RKO (cell line): ENCODE data around the gene FKBP9.
A peak's percentile ranks its signal among the peaks of the same experiment; 100 is the strongest.
"Not testable (repeated sequence)": the region's sequence is repeated elsewhere in the genome, so short reads cannot be mapped to it uniquely, and the experiment has no call there.

Source experiments
- DNase-seq: peaks from one replicate; pipeline ENCODE4 v3.0.0-alpha.2; 2016; ENCODE audit warnings: low spot score

The FKBP9 gene, protein sequence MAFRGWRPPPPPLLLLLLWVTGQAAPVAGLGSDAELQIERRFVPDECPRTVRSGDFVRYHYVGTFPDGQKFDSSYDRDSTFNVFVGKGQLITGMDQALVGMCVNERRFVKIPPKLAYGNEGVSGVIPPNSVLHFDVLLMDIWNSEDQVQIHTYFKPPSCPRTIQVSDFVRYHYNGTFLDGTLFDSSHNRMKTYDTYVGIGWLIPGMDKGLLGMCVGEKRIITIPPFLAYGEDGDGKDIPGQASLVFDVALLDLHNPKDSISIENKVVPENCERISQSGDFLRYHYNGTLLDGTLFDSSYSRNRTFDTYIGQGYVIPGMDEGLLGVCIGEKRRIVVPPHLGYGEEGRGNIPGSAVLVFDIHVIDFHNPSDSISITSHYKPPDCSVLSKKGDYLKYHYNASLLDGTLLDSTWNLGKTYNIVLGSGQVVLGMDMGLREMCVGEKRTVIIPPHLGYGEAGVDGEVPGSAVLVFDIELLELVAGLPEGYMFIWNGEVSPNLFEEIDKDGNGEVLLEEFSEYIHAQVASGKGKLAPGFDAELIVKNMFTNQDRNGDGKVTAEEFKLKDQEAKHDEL

DNA sequence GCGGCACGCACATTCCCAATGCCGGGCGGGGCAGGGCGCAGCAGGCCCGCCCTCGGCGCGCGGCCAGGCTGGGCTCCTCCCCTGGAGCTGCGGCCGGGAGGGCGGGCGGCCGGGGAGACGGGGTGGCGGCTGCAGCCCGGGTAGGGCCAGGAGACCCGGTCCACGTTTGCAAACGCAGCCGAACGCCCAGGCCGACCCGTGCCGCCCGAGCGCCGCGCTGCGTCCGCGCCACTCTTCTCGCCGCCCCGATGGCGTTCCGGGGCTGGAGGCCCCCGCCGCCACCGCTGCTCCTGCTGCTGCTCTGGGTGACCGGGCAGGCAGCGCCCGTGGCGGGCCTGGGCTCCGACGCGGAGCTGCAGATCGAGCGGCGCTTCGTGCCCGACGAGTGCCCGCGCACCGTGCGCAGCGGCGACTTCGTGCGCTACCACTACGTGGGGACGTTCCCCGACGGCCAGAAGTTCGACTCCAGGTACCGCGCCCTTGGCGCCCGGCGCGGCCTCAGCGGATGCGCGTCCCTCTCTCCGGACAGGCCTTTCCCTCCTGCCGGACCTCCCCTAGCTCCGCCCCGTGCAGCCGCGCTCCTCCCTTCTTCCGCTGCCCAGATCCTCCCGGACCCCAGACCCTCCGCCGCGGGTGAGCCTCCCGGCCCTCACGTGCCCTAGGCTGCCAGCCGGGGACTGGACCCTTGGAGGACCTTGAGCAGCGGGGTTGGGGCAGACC lies at the start of gene FKBP9:
Gene FKBP9, plus strand, starts transcription at position 115 of the 720 bp plus-strand sequence. Its CDS starts 134 bp downstream, at position 249.
- DNase-seq: peak; percentile 83

DNA sequence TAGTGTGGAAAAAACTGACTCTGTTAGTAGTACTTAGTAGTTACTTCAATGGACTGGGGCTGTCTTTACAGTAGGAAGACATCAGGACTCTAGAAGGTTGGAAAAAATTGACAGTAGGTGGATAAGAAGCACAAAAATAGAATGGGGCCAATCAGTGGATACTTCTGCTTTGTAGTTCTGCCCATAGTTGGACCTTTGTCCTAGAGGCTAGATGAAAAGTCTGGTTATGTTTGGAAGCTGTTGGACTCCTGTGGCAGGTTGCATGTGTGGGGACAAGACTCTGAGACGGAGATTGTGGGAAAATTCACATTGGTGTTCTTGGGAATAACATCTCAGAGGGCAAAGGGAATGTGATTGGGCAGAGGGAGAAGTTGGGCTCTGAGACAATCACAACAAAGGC lies 47.0 kb upstream of the FKBP9 start:
- DNase-seq: no peak

DNA sequence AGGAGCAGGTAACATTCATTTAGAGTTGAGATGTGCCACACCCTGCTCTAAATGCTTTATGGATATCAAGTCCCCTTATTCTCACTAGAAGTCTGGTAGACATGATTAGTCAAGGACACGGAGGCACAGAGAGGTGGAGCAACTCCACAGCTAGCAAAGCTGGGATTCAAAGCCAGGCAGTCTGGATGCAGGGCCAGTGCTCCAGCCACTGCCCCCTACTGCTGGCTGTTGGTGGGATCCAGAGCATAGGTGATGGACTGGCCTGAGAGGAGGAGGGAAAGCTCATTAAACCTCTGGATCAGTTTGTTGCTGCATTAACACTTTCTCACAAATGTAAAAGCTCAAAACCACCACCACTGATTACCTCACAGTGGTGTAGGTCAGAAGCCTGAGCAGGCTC lies 43.1 kb upstream of the FKBP9 start:
- no peak for DNase-seq

DNA sequence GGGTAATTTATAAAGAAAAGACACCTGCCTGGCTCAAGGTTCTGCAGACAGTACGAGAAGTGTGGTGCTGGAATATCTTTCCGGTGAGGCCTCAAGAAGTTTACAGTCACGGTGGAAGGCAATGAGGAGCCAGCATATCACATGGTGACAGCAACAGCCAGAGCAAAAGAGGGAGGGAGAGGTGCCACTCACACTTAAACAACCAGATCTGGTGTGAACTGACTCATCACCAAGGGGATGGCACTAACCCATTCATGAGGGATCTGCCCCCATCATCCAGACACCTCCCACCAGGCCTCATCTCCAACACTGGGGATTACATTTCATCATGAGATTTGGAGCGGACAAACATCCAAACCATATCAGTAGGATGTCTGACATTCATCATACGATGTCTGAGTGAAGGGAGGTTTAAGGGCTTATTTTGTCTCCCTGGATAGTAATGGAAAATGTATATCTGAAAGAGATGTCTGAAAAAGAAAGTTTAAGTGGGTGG lies 42.2 kb upstream of the FKBP9 start:
- no peak for DNase-seq

DNA sequence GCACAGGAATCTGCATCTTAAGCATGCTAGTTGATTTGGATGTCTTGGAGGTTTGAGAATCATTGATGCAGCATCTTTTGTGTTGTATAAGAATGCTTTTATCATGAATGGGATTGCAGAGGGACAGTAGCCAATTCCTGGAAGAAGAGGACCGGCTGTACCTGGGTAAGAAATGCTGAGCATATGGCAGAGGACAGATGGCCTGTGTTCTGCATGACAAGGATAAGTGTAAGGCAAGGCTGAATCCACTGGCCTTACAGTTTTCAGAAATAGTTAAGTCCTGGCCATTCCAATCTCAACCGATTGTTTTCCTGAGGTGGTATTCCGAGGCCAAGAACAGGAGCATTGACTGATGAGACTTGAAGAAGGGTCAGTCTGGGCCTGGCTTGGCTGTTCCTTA lies 41.2 kb upstream of the FKBP9 start:
- no peak for DNase-seq

DNA sequence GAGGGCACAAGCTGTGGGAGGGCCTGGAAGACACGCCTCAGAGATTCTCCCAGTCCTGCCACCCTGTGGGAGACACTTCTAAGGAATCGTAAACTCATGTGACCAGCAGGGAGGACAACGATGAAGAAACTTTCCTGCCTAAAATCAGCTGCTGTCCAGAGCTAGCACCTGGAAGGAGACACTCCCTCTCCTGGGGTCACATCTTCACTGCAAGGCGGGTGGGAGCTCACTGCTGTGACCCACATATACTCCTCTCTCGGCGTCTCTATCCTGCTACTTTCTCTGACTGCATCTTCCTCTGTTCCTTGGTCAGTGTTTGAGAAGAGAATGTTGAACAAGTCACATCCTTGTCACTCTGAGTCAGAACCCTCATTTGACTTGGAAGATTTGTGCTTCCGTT lies 40.2 kb upstream of the FKBP9 start:
- DNase-seq: not testable (repeated sequence)

DNA sequence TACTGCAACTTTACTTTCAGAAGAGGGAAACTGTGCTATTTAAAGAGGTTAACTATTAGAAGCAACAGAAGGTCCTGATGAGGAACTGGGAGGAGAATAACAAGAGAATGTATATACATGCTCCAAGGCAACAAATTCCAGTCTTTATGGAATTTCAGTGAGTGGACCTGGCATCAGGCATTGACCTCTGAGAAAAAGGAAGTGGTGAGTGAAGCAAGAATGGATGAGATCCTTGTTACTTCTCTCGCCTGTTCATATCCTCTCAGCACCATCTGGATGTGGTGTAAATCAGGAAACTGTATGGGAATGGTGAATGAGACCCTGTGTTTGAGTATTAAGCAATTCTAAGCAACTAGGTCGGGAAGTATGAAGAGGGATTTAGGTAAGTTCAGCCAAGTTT lies 35.3 kb upstream of the FKBP9 start:
- no peak for DNase-seq

DNA sequence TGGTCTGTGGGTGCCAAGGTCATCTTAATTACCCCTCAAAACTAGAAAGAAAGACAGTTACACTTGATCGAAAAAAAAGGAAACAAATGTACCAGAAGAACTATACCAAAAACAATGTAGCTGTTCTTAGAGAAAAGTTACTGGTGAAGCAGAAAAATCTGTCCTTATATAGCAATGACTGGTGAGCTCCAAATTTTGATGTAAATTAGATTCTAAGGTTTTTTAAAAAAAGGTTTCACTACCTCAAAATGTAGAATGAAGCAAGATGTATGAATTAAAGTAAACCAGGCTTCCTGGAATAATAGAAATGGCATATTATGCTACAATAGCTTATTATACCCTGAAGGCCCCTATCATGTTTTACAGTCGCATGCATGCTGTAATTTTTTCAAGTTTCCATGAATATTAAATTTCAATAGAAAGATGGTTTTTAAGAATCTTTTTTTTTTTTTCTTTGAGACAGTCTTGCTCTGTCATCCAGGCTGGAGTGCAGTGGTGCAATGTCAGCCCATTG lies 28.4 kb upstream of the FKBP9 start:
- no peak for DNase-seq

DNA sequence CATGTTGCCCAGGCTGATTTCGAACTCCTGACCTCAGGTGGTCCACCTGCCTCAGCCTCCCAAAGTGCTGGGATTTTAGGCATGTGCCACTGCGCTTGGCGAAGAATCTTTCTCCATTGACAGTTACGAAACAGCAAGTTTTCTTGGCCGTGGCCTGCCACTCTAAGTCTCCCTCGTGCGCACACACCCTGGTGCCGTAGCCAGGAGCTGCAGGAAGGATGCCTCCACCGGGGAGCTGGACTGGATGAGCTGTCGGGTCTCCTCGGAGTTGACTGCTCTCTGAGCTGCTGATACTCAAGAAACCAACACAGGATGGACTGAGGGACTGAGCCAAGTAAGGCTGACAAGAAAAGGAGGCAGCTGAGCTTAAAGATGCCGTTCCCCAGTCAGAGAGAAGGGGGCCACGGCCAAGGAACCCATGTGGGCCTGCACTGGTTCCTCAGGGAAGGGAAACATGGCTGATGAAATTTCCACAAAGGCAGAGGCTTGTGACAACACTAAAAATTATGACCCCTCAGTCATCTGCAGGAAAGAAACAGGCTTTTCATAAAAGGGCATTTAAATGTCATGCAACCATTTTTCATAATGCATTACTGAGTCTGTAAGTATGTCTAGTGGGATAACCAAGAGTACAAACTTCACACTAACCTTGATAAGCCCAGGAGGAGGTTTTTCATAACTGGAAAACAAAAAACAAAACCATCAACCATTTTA lies 27.7 kb upstream of the FKBP9 start:
- DNase-seq: no peak

DNA sequence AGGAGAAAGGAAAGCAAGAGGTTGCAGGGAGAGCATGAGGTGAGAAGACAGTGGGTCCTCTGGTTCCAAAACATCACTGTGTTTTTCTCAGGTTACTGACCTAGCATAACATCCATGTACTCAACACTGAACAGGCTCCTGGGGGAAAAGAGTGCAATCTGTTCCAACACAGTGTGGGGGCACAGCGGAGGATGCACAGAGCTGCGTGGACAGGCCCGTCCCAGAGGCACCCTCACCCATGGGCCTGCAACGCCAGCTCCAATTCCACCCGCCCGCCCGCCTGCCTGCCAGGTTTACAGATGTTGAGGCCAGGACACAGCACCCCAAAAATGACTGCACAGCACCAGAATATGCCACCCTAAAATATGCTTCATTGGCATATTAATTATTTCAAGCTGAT lies 26.9 kb upstream of the FKBP9 start:
- no peak for DNase-seq

DNA sequence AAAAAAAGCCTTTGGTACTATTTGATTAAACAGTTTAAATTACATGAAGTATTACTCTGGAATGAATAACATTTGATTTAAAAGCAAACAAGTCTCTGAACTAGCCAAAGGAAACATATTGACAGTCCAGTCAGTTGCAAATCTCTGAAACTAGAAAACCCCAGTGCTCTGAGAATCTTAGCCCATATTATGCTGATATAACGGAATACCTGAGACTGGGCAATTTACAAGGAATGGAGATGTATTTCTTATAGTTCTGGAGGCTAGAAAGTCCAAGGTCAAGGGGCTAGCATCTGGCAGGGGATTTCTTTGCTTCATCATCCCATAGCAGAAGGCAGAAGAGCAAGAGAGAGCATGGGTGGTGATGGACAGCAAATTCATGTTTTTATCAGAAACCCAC lies 21.7 kb upstream of the FKBP9 start:
- no peak for DNase-seq

DNA sequence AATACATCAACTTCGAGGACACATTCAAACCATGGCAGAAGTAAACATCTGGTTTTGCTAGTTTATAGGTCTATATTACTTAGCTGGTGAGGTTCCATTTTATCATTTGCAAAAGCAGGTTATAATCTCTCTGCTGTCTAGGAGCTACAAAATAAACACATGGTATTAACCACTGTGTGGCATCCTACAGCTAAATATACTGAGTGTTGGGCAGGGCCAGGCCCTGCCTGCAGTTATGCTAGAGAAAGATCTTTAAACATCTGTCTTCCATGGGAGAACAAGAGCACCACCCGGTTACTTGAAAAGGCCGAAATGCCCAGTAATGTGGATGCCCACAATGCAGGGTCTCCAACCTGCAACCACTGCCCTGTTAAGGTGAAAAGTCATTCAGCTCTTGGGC lies 20.6 kb upstream of the FKBP9 start:
- DNase-seq: no peak

DNA sequence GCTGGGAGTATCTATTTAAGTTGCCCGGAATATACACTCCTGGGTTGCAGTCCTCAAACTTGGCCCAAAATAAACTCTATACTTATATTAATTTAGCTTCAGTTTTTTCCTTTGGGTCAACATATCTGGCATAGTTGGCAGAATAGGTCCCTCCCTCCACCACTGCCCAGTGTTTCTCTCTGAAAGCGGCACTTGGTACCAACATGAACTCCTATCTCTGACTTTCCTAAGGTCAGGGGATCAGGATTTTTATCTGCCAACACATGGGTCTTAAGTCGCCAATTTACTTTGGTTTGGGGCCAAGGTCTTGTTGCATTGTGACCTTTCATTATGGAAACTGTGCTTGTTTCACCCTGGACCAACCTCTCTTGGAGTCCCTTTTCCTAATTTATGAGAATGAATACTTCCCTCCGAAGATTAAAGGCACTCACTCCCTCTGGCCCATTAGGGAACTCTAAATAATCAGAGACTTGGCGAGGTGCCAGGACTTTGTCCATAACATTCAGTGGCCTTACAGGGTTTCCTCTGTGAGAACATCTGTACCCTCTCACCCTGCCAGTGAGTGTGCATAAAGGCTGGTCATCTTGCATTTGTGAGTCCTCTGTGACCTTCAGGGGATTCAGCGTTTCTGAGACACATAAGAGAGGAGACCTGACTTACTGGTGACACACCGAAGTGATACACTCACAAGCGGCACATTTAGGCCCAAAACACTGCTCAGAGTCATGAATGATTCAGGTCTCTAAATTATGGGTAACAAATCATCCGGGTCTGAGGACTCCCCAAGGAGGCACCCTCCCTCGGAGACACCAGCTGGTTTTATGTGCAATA lies 19.7 kb upstream of the FKBP9 start:
- DNase-seq: peak; percentile 96

DNA sequence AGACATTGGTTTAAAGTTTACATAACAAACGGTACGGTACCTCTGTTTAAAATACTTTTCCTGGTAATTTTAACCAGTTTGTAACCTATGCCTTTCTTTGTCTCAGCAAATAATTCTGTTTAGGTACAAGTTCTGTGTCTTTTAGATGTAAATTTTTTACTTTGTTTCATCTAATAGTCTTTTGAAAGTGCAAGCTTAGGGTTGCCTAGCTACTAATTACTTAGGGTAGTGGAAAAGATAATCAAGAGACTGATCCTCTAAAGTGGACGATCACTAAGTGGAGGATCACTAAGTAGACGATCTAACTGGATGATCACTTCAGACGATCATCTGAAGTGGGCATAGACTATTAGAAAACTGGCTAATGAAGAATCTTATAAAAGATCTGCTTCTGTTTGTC lies 16.1 kb upstream of the FKBP9 start:
- no peak for DNase-seq

DNA sequence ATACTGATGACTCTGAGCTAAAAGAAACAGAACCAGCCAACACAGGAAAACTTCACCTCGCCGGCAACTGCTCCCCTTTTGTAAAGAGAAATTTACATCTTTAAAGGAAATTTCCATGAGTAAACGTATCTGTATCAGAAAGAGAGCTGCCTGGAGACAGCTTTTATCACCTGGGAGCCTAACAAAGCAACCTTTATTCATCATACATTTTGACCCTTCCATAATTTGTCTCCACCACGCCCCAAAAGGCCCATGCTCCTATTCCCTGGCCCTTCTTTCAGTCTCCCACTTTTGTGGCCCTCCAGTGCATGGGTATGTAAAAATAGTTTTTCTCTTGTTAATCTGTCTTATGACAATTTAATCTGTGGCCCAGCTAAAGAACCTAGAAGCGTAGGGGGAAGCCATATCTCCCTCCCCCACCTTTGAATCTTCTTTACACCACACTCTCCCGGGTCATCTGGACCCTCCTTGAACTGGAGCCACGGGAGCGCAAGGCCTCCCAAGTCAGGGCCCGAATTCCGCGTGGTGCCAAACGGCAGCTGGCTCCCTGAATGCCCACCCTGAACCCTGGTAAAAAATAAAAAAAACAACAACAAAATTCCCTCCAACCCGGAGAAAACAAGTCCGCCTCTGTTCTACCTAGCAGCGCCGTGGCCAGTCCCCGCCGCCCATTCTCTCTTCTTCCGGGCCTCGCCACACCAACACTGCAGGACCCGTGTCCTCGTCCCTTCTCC lies 15.4 kb upstream of the FKBP9 start:
- DNase-seq: peak; percentile 32

DNA sequence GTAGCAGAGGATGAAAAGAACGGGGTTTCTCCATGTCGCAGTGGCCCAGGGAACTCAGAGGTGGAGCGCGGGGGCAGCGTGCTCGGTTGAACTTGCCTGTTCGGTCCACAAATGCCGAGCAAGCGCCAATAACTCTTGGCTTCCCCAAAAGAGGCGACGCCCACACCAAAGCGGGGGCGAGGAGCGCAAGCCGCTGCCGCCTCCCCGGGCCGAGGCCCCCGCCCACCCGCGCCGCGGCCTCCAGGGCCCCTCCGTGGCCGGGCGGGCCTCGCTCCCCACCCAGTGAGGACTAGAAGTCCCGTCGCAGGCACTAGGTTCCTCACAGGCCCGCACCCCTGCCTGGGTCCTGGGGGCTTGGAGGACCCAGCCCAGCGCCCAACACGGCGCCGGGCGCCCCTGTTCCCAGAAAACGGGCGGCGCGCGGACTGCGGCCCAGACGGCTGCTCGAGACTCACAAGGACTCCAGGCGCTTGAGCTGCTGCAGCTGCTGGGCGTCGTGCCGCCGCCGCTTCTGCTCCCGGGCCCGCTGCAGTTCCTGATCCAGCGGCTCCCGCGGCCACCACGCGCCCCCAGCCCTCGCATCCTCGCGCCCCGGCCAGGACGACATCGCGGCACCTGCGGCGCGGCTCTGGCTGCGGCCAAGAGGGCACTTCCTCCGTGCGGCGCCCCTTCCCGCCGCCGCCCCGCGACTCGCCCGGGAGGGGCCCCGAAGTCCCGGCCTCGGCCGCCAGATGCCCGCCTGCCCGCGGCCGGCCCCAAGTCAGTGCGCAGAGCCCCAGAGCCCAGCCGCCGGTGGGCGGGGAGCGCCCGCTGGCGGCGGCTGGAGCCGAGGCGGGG lies 14.6 kb upstream of the FKBP9 start:
- DNase-seq: peak; percentile 85

DNA sequence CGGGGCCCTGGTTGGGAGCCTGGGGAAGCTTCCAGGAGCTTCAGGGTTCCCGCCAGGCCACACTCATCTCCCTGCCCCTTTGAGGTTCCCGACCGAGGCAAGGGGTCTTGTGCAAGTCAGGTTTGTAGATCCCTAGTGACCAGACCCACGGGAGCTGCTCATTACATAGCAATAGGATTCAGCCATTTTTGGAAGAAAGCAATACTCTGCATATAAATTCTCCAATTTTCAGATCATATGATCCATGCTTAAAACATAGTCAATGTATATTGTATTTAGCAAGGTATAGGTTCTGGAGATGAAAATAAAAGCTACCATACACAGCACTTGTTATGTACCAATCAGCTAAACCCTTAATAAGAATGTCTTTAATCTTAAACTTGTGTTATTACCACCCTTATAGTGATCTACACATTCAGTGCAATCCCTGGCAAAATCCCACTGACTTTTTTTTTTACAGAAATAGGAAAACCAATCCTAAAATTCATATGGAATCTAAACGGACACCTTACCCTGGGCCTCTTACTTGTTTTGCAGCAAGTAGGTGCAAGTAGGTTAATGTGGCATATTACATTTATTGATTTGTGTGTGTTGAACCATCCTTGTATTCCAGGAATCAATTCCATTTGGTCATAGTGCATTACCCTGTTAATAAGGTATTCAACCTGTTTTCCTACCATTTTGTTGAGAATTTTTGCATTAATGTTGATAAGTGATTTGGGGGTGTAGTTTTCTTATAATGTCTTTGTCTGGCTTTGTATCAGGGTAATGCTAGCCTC lies 13.8 kb upstream of the FKBP9 start:
- DNase-seq: no peak

DNA sequence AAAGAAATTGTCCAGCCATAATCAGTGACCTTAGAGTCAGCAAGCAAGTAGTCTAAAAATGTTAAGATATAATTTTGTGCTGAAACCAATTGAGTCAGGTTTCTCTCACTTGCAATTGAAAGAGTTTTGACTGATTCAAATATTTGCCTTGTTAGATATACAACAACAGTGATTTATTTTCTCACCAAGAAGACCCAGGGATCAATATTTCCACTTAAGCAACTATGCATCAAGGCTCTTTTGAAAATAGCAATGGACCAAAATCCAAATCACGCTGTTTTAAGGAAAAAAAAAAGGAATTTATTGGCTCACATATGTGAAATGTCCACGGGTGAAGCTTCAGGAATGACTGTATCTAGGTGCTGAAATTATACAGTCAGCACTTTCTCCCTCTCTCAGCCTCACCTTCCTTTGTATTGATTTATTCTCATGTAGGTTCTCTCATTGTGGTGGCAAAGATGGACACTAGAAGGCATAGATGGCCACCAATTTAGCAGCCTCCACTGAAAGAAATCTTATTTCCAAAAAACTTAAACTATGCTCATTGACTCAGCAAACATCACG lies 9.7 kb upstream of the FKBP9 start:
- DNase-seq: no peak
